ENCODE data around the gene MGARP.

DNA sequence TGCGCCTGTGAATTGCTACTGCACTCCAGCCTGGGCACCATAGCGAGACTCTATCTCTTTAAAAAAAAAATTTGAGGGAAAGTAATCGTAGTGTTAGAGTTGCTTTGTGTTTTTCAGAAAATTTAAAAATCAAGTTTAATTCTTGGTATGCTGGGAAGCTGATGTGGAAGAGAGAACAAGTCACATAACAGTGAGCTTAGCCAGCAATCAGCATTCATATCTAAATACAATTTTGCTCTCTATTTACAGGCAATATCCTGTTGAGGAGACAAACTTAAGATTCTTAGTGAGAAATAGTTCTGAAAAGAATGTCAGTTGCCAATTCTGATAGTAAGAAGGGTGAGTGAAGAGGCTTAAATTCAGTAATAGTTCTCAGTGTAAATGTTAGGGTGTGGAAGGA lies 31.9 kb upstream of the MGARP start:
- TF ChIP-seq, protein P1, sequence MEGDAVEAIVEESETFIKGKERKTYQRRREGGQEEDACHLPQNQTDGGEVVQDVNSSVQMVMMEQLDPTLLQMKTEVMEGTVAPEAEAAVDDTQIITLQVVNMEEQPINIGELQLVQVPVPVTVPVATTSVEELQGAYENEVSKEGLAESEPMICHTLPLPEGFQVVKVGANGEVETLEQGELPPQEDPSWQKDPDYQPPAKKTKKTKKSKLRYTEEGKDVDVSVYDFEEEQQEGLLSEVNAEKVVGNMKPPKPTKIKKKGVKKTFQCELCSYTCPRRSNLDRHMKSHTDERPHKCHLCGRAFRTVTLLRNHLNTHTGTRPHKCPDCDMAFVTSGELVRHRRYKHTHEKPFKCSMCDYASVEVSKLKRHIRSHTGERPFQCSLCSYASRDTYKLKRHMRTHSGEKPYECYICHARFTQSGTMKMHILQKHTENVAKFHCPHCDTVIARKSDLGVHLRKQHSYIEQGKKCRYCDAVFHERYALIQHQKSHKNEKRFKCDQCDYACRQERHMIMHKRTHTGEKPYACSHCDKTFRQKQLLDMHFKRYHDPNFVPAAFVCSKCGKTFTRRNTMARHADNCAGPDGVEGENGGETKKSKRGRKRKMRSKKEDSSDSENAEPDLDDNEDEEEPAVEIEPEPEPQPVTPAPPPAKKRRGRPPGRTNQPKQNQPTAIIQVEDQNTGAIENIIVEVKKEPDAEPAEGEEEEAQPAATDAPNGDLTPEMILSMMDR (IDR thresholded peaks at IDR 0.05; ENCODE audit: insufficient read depth, low read length, poor library complexity, severe bottlenecking): no peak
- TF ChIP-seq EZH2phosphoT487 (conservative IDR thresholded peaks at IDR 0.05; ENCODE audit: low read length): no peak

Data from SU-DHL-6 (cell line).